ENCODE data around the gene MT1X. TPM values are rescaled to one million over a fixed set of nuclear protein-coding genes. Genes with fewer than 3 reads are reported as not detected.
A peak's percentile ranks its signal among the peaks of the same experiment; 100 is the strongest.
"Not testable (repeated sequence)": the region's sequence is repeated elsewhere in the genome, so short reads cannot be mapped to it uniquely, and the experiment has no call there.

Gene MT1X
- total RNA-seq, 1 donor from 2014 or later: 85.9 TPM

GRCh38 chr16:56651586-56651985, 30.7 kb upstream of the MT1X start, which contains the start of gene MT1B:
MT1B (plus strand) TSS chr16:56651886; CDS start chr16:56651954, 68 bp downstream.
- ATAC-seq: no peak
- DNase-seq: no peak
- intact Hi-C loops (cut with micrococcal nuclease): no loop called here

DNA sequence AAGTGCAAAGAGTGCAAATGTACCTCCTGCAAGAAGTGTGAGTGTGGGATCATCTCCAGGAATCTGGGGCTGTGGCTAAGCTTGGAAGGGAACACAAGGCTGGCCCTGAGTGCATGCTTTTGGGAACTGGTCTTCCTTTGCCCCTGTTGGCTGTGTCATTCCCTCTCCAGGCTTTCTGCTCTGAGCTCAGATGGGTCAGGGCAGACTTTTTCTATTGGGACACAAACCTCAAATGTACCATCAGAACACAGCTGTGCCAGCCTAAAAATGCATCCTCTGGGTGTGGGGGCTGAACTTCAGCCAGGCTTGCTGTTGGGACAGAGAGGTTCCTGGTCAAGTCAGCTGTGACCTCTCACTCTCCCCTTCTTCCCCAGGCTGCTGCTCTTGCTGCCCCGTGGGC, 29.7 kb upstream of the MT1X start:
- ATAC-seq (no peak), DNase-seq (no peak)
- intact Hi-C loops (cut with micrococcal nuclease): no loop called here

DNA sequence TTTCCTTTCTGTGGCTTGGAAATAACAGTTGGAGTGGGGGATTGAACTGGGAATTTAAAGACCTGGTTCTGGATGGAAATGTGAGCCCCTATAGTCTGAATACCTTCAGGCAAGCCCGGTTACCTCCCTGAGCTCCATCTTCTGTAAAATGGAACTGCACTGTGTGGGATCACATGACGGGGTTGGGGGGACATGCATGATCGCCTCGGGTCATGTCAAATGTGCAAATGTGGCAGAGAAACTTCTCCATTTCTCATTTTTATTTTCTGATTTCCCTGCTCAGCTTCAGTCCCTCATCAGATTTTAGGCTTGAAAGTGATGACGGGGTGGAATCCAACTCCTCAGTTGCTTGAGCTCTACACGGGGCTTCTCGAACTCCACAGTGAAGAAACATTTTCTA, 29.1 kb upstream of the MT1X start:
- no peak for ATAC-seq
- no peak for DNase-seq
- intact Hi-C loops (cut with micrococcal nuclease): no loop called here

DNA sequence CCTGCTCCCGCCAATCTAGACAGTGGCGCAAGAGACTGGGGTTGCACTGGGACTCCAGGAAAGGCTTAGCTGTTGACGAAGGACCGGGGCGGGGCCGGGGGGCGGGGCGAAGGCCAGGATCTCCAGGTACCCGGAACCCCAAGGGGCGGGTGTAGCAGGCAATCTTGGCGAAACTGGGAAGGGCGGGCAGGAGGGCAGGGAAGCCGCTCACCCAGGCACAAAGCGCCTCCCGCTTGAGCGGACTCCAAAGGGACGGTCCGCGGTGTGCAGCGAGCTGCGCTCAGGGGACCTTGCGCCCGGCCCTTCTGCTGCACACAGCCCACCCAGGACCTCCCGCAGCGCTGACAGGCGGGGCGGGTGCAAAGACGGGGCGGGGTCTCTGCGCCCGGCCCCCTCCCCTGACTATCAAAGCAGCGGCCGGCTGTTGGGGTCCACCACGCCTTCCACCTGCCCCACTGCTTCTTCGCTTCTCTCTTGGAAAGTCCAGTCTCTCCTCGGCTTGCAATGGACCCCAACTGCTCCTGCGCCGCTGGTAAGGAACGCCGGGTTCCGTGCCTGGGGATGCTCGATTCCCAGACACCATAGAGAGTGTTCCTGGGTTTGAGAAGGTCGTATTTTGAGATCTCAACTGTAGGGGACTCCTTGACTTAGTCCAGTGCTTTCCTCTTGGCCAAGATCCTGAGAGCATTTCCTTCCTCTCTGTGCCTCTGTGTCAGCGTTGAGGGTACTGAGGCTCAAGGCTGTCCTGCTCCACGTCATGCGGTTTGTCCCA, 24.5 kb upstream of the MT1X start, which contains the start of gene MT1F:
Gene MT1F (plus strand): TSS at position 405 of the 772 bp plus-strand sequence. CDS start 100 bp downstream, at position 505.
- intact Hi-C loops (cut with micrococcal nuclease): no loop called here
- DNase-seq (peak; percentile 75), ATAC-seq (peak; percentile 92)

DNA sequence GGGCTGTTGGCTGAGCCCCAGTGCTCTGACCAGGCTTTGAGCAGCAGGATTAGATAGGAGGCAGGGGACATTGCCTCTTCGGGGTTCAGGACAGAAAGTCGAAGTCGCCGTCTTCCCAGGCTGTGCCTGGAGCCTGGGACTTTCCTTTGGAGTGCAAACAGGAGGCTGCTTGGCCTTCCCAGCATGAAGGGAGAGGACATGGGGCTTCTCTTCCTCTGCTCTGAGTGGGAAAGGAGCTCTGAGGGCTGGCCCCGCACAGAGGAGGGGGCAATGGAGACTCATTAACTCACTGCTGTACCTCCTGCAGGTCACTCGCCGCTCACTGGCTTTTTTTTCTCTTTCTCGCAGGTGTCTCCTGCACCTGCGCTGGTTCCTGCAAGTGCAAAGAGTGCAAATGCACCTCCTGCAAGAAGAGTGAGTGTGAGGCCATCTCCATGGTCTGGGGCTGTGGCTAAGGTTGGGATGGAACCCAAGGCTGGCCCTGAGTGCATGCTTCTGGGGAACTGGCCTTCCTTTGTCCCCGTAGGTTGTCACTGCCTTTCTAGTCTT, 23.9 kb upstream of the MT1X start:
- DNase-seq: peak; percentile 63
- no peak for ATAC-seq
- intact Hi-C loops (cut with micrococcal nuclease): no loop called here

DNA sequence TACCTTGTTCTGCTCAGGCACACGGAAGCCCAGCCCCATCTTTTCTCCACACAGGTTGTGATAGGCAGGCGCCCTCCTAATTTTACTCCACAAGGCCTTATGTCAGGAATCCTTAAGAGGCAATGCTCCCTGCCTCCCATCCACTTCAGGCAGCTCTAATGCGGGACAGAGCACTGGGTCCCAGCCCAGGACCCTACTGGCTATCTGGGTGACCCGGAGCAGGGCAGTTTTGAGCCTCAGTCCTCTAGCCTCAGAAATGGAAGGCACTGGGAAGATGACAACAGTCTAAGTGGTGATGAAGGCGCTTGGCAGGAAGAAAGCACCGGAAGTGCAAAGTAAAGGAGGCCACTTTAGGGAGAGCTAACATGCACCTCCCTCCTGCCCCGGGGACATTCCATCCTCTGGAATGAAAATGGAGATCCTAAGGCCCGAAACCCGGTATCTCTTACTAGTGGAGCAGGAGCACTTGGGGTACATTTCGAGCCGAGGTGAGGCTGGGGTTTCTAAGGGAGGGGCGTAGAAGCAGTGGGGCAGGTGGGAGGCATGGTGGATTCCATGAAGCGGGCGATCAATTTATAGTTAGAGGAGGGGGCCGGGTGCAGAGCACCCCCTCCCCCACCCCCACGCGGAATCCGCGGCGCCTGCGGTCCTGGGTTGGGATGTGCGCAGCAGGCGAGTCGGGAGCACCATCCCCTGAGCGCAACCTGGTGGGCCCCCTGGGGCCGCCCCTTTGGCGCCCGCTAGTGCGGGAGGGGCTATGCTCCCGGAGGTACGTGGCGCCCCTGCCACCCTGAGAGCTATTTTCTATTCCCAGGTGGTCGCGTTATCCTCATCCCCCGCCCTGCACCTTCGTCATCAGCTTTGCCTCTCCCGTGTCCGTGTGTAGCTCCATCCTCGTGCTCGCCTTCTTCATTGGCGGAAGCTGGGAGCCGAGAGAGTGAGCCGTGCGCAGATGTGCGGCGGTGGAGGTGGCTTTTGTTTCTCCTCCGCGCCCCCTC, 19.6 kb upstream of the MT1X start:
- ATAC-seq: no peak
- intact Hi-C loops (cut with micrococcal nuclease): no loop called here

GRCh38 chr16:56664506-56664905, 17.8 kb upstream of the MT1X start:
- DNase-seq (no peak), ATAC-seq (no peak)
- intact Hi-C loops (cut with micrococcal nuclease): no loop called here

More for the DNA sequence above, 19.6 kb upstream of the MT1X start:
- DNase-seq: no peak

DNA sequence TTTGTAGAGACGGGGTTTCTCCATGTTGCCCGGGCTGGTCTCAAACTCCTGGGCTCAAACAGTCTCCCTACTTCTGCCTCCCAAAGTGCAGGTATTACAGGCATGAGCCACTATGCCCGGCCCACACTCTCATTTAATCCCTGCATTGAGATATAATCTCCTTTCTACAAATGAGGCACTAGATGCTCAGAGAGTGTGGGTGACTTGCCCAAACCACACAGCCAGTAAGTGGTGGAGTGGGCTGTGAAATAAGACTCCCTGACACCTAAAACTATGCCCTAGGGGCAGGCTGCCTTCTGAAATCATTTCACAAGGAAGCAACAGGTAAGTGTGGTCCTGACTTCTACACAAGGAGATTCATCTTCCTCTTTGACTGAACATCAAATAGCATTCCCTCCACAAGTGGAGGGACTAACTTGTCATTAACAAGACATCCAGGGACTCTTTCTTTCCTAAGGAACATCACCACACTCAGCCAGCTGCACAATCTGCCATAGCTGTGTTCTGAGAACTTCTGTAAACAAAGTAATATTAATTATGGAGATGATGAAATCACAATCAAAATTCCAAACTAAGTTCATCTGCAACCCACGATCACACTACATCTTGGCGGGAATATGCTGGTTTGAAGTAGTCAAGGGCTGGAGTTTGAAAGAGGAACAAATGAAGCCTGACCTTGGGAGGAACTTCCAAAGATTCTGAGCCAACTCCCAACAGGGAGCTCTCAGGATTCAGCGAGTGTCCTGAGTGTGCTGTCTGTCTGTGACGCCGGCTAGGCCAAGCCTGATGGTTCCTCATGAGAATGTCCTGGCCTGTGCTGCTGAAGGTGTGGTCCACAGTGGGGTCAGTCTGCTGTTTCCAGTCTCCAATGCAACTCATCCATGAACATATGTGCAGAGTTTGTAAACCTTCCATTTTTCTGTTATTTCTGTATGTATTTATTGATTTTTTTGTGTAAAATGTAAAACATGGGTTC, 16.7 kb upstream of the MT1X start:
- intact Hi-C loops (cut with micrococcal nuclease); ATAC-seq; DNase-seq: not testable (repeated sequence)

GRCh38 chr16:56667581-56668571, 14.4 kb upstream of the MT1X start, which contains the start of gene MT1G:
MT1G (minus strand) TSS chr16:56668065; CDS start chr16:56667993, 72 bp downstream.
- intact Hi-C loops (cut with micrococcal nuclease): no loop called here
- ATAC-seq: peak; percentile 91
- peak; percentile 76 for DNase-seq

DNA sequence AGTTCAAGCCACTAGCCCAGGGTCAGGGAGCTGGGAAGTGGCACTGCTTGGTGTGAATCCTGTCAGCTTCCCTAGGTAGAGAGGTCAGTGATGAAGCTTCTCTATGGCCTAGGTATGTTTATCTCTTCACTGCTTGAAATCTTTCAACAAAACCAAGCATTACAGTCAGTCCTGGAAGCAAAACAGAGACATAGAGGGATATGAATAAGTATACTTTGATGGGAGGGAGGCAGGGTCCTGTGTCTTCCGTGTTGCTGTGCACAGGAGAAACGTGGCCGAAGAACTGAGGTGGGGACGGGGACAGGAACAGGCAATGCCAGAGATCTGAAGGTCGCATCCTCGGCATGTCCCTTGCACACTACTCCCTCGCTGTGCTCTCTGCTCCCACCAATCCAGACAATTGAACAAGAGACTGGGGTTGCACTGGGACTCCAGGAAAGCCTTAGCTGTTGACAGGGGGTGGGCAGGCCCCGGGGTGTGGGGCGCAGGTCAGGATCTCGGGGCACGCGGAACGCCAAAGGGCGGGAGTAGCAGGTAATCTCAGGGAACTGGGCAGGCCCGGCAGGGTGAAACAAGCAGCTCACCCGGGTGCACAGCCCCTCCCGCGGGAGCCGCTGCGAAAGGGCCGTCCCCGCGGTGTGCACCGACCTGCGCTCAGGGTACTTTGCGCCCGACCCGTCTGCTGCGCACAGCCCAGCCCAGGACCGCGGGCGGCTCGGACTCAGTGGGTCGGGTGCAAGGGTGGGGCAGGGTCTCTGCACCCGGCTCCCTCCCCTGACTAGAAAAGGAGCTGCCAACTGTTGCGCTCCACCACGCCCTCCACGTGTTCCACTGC, 13.0 kb upstream of the MT1X start, which contains the start of gene MT1H:
Gene MT1H (plus strand): TSS at position 810 of the 835 bp plus-strand sequence. CDS start 71 bp downstream, outside the sequence.
- intact Hi-C loops (cut with micrococcal nuclease): no loop called here
- DNase-seq (no peak), ATAC-seq (no peak)

GRCh38 chr16:56669840-56670619, 12.2 kb upstream of the MT1X start:
- no peak for DNase-seq
- ATAC-seq: no peak
- intact Hi-C loops (cut with micrococcal nuclease): no loop called here

GRCh38 chr16:56670620-56670934, 11.7 kb upstream of the MT1X start:
- intact Hi-C loops (cut with micrococcal nuclease): no loop called here
- no peak for DNase-seq
- no peak for ATAC-seq

DNA sequence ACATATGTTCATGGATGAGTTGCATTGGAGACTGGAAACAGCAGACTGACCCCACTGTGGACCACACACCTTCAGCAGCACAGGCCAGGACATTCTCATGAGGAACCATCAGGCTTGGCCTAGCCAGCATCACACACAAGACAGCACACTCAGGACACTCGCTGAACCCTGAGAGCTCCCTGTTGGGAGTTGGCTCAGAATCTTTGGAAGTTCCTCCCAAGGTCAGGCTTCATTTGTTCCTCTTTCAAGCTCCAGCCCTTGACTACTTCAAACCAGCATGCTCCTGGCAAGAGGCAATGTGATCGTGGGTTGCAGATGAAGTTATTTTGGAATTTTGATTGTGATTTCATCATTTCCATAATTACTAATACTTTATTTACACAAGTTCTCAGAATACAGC, 10.6 kb upstream of the MT1X start:
- intact Hi-C loops (cut with micrococcal nuclease); DNase-seq; ATAC-seq: not testable (repeated sequence)

DNA sequence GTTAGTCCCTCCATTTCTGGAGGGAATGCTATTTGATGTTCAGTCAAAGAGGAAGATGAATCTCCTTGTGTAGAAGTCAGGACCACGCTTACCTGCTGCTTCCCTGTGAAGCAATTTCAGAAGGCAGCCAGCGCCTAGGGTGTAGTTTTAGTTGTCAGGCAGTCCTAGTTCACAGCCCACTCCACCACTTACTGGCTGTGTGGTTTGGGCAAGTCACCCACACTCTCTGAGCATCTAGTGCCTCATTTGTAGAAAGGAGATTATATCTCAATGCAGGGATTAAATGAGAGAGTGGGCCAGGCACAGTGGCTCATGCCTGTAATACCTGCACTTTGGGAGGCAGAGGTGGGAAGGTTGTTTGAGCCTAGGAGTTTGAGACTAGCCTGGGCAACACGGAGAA, 10.1 kb upstream of the MT1X start:
- intact Hi-C loops (cut with micrococcal nuclease); ATAC-seq; DNase-seq: not testable (repeated sequence)

DNA sequence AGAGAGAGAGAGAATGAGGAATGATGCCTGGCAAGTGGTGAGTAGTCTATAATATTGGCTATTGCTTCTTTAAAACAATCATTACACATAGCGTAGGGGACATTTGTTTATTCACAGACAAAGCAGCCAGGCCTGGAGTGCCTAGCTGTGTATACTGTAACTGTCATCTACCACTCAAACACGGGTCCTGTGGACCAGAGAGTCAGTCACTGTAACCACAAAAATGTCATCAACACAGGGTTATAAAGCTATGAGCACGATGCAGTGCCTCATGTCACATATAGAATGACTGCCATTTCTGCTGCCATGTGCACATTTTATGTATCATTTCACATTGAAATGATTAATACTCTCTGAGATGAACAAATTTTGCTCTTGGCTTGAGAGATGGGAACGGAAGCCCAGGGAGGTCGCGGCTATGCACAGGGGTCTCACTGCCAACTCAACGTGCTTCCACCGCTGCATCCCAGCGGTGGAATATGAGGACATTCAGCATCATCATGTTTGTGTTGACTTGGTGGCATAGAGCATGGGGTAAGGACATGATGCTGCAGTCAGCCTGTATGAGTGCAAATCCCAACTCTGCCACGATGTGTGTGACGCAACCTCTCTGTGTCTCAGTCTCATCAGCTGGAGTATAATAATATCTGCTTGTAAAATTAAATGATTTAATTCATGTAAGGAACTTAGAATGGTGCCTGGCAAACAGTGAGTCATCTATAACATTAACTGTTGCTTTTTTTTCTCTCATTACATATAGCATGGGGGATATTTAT, 9.3 kb upstream of the MT1X start:
- intact Hi-C loops (cut with micrococcal nuclease): no loop called here
- no peak for DNase-seq
- ATAC-seq: no peak
